ENCODE results near the gene ABCB9. TPM values are rescaled to one million over a fixed set of nuclear protein-coding genes. Genes with fewer than 3 reads are reported as not detected.
"Not testable (repeated sequence)": the region's sequence is repeated elsewhere in the genome, so short reads cannot be mapped to it uniquely, and the experiment has no call there.

Gene ABCB9
- total RNA-seq, 1 experiment from 2014 or later: 7.4 TPM

- in situ Hi-C loops (cut with HindIII; ENCODE audit: low sequenced_read_pairs): no loop called here
- peak; percentile 28 for DNase-seq (ENCODE audit: low spot score)
Observed at GRCh38 chr12:122909442-122910288, 56.6 kb downstream of the ABCB9 start.

- no peak for DNase-seq (ENCODE audit: low spot score)
Observed at GRCh38 chr12:122908915-122909314, 57.3 kb downstream of the ABCB9 start.

GRCh38 chr12:122905258-122905657, 61.0 kb downstream of the ABCB9 start:
- DNase-seq (ENCODE audit: low spot score); in situ Hi-C loops (cut with HindIII; ENCODE audit: low sequenced_read_pairs): not testable (repeated sequence)

More at GRCh38 chr12:122908915-122909314, 57.3 kb downstream of the ABCB9 start:
- in situ Hi-C loops (cut with HindIII; ENCODE audit: low sequenced_read_pairs): no loop called here

- in situ Hi-C loops (cut with HindIII; ENCODE audit: low sequenced_read_pairs): no loop called here
- no peak for DNase-seq (ENCODE audit: low spot score)
Observed at GRCh38 chr12:122903693-122904034, 62.6 kb downstream of the ABCB9 start.

GRCh38 chr12:122902854-122903692, 63.2 kb downstream of the ABCB9 start:
- in situ Hi-C loops (cut with HindIII; ENCODE audit: low sequenced_read_pairs): no loop called here

GRCh38 chr12:122899887-122900286, 66.4 kb downstream of the ABCB9 start:
- DNase-seq (ENCODE audit: low spot score): no peak
- in situ Hi-C loops (cut with HindIII; ENCODE audit: low sequenced_read_pairs): no loop called here

More at GRCh38 chr12:122902854-122903692, 63.2 kb downstream of the ABCB9 start:
- DNase-seq (ENCODE audit: low spot score): no peak

GRCh38 chr12:122896662-122897061, 69.6 kb downstream of the ABCB9 start:
- DNase-seq (ENCODE audit: low spot score): no peak
- in situ Hi-C loops (cut with HindIII; ENCODE audit: low sequenced_read_pairs): no loop called here

- peak; percentile 72 for DNase-seq (ENCODE audit: low spot score)
- in situ Hi-C loops (cut with HindIII; ENCODE audit: low sequenced_read_pairs): no loop called here
Observed at GRCh38 chr12:122895704-122896636, 70.3 kb downstream of the ABCB9 start, which contains the start of gene VPS37B. Gene VPS37B, minus strand, starts transcription at chr12:122896124. Its CDS starts 62 bp downstream, at chr12:122896062.

- in situ Hi-C loops (cut with HindIII; ENCODE audit: low sequenced_read_pairs): no loop called here
- no peak for DNase-seq (ENCODE audit: low spot score)
Observed at GRCh38 chr12:122895320-122895703, 71.0 kb downstream of the ABCB9 start.

GRCh38 chr12:122894193-122895121, 71.8 kb downstream of the ABCB9 start:
- in situ Hi-C loops (cut with HindIII; ENCODE audit: low sequenced_read_pairs): no loop called here
- DNase-seq (ENCODE audit: low spot score): no peak

- in situ Hi-C loops (cut with HindIII; ENCODE audit: low sequenced_read_pairs): no loop called here
- DNase-seq (ENCODE audit: low spot score): no peak
Observed at GRCh38 chr12:122893208-122894153, 72.8 kb downstream of the ABCB9 start.

- in situ Hi-C loops (cut with HindIII; ENCODE audit: low sequenced_read_pairs): not testable (repeated sequence)
Observed at GRCh38 chr12:122892724-122893123, 73.5 kb downstream of the ABCB9 start.

GRCh38 chr12:122891661-122892525, 74.4 kb downstream of the ABCB9 start:
- no peak for DNase-seq (ENCODE audit: low spot score)
- in situ Hi-C loops (cut with HindIII; ENCODE audit: low sequenced_read_pairs): no loop called here

More at GRCh38 chr12:122892724-122893123, 73.5 kb downstream of the ABCB9 start:
- not testable (repeated sequence) for DNase-seq (ENCODE audit: low spot score)

- in situ Hi-C loops (cut with HindIII; ENCODE audit: low sequenced_read_pairs): no loop called here
- DNase-seq (ENCODE audit: low spot score): no peak
Observed at GRCh38 chr12:122889761-122890520, 76.3 kb downstream of the ABCB9 start.

- peak; percentile 85 for DNase-seq (ENCODE audit: low spot score)
Observed at GRCh38 chr12:122888232-122888752, 78.0 kb downstream of the ABCB9 start.

More at GRCh38 chr12:122888232-122888752, 78.0 kb downstream of the ABCB9 start:
- in situ Hi-C loops (cut with HindIII; ENCODE audit: low sequenced_read_pairs): no loop called here
